Measurements from ENCODE around the gene HOXD4. TPM values are rescaled to one million over a fixed set of nuclear protein-coding genes. Genes with fewer than 3 reads are reported as not detected.

HOXD4 gene
- polyA plus RNA-seq, 1 donor from 2014 or later: not detected

DNA sequence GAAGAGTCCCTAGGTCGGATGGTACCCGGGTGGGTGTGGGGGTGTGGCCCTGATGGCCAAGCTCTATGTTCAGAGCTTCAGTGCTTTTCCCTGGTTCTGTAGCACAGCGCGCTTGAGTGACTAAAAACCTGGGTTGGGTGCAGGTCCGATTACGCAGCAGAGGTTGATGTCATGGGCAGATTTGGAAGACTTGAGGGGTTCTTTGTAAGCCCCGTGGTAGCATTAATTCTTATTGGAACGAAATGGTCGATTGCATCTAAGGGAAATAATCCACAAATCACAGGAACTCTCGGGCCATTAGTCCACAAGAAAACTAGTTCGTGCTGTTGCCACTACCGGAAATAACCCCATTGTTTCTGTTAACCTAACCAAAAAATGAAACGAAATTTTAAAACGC lies 12.8 kb upstream of the HOXD4 start:
- H3K36me3 Mint-ChIP-seq: peaks cover 4% of the 10 kb centered on the region
- peaks cover 62% of the 10 kb centered on the region for H3K27me3 Mint-ChIP-seq
- peak overlapping the region in 2 of 4 donors; percentile 17 to 27 for H3K4me3 Mint-ChIP-seq
- peaks cover 0 to 14% (median 5%) of the 10 kb centered on the region in 3 donors for H3K9me3 Mint-ChIP-seq
- H3K4me1 Mint-ChIP-seq: peaks cover 18 to 19% (median 18%) of the 10 kb centered on the region in 3 donors
- H3K27ac Mint-ChIP-seq: peak overlapping the region; percentile 20 to 88 (median 73)

DNA sequence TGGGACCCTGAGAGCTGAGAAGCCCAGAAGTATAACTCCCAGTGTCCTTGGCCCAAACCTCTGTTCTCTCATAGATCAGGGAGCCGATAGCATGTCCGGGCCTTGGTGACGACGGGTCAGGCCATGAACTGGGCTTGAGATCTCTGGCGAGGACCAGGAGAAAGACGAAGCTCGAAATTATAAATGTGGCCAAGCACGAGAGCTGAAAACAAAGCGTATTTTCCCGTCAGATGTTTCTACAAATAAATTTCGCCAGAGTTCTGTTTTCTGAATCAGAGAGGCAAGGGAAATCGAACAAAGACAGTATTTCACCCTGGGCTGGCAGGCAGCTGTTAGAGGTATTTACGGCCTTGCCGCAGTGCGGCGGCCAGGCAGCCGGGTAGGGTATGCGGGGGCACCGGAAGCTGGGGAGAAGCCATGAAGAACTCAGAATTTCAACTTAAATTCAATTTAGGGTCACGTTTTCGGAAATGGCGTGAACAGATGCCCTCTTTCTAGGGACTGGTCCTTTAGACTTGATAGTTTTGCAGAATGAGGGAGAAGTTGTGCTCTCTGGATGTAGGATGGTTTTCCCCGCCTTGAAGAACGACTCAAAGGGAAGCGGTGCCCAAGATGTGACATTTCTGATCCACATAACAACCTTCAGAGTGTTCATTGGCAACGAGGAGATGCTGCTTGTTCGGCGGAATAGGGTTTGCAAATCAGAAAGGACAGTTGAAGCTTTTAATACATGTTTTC lies 12.3 kb upstream of the HOXD4 start:
- H3K27me3 Mint-ChIP-seq: peaks cover 61% of the 10 kb centered on the region
- H3K27ac Mint-ChIP-seq: peak overlapping the region; percentile 20 to 85 (median 73)
- peaks cover 18 to 19% (median 18%) of the 10 kb centered on the region in 3 donors for H3K4me1 Mint-ChIP-seq
- peaks cover 6% of the 10 kb centered on the region for H3K36me3 Mint-ChIP-seq
- peak overlapping the region; percentile 17 to 87 (median 50) for H3K4me3 Mint-ChIP-seq
- H3K9me3 Mint-ChIP-seq: peaks cover 0 to 16% (median 5%) of the 10 kb centered on the region in 3 donors

DNA sequence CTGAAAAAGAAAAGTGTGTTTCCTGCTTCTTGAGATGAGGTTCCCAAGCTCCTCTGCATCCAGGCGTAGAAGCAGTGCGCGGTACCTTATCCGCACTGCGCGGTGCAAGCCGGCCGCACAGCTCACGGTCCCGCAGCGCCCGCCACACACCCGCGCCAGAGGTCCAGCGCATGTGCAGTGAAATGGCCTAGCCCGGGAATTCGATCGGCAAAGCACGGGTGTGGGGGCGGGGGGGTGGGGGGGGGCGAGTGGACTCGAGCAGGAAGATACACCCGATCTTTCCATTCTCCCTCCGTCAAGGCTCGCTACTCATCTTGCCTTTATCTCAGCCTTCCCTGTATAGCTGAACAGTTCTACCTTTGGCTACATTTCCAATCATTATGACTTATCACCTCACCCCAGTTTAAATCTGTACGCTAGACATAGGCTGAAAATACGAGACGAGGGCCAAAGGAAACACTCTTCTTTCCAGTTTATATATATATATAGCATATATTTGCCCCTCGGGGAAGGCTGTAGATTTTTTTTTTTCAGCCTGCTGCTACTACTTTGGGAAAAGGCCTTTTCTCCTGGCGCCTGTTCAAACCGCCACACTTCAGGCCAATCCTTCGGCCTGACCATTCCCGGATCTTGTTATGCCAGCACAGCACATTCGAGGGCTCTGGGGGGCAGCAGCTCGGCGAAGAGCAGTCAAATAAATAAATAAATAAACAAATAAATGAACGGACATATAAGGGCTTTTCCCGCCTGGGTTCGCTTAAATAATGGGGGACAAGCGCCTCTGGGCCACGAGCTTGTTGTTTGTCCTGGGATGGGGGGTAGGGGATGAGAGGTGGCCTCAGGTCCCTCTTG lies 11.5 kb upstream of the HOXD4 start:
- peaks cover 18 to 19% (median 18%) of the 10 kb centered on the region in 3 donors for H3K4me1 Mint-ChIP-seq
- peaks cover 0 to 17% (median 5%) of the 10 kb centered on the region in 3 donors for H3K9me3 Mint-ChIP-seq
- H3K36me3 Mint-ChIP-seq: peaks cover 7% of the 10 kb centered on the region
- peaks cover 59% of the 10 kb centered on the region for H3K27me3 Mint-ChIP-seq
- peak overlapping the region; percentile 30 to 87 (median 56) for H3K4me3 Mint-ChIP-seq
- H3K27ac Mint-ChIP-seq: peak overlapping the region; percentile 20 to 76 (median 73)

DNA sequence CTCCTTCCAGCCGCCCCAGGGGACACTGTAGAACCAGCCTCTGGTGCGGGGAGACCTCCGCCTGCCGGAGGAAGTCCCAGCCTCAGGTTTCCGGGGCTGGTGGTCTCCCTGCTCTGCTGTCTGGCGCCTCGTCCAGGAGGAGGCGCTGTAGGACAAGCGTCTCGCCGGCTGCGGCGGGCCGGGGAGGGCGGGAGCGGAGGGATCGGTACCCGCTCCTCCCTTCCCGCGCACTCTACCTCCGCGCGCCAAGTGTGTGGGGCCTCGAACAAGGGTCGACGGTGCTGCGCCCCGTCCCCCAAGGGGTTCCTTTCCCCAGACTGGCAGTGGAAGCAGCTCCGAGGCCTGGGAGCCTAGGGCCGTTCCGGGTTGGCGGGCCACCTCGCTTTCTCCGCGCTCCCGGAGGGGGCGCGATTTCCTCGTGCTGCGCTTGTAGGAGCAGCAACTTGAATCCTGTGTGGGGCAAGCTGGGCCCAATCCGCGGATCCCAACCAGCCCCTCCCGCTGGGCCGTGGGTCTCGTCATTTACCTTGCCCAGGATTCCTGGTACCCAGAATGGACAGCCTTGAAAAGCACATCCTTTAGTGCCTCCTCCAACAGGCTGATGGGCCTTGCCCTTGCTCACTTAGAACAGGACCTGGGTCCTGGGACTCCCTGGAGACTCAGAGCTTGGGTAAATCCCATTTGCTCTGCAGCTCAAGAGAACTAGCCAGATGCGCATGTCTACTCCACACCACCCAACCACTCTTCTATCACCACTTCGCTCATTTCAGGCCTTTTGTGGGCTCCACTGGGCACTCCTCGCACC lies 10.6 kb upstream of the HOXD4 start:
- H3K4me3 Mint-ChIP-seq: peak overlapping the region; percentile 48 to 84 (median 70)
- peak overlapping the region in 2 of 3 donors; percentile 16 to 76 for H3K27ac Mint-ChIP-seq
- peaks cover 0 to 17% (median 5%) of the 10 kb centered on the region in 3 donors for H3K9me3 Mint-ChIP-seq
- peaks cover 56% of the 10 kb centered on the region for H3K27me3 Mint-ChIP-seq
- H3K4me1 Mint-ChIP-seq: peaks cover 12 to 17% (median 16%) of the 10 kb centered on the region in 3 donors
- H3K36me3 Mint-ChIP-seq: peaks cover 7% of the 10 kb centered on the region

DNA sequence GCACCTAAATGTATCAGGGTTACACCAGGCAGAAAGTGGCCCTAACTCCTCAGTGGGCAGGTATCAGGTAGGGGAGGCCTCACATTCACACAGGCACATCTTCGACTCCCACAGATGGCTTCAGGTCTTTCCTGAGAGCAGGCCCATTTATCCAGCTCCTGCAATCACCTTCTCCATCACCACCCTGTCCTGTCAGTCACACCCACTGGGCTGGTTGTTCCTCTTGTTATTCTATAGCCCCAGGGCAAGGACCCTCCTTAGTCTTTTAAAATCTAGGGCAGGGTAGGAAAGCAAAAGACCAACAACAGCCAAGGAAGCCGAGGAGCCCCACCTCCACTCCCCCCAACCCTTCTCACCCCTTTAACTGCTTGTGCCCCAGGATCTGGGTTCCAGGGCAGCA lies 9.1 kb upstream of the HOXD4 start:
- Mint-ChIP-seq H3K27ac (peak overlapping the region in 1 of 3 donors; percentile 16), H3K36me3 (peaks cover 7% of the 10 kb centered on the region), H3K4me1 (peaks cover 12 to 13% (median 12%) of the 10 kb centered on the region in 3 donors), H3K4me3 (no peak overlapping the region), H3K27me3 (peaks cover 53% of the 10 kb centered on the region), H3K9me3 (peaks cover 0 to 14% (median 5%) of the 10 kb centered on the region in 3 donors)

DNA sequence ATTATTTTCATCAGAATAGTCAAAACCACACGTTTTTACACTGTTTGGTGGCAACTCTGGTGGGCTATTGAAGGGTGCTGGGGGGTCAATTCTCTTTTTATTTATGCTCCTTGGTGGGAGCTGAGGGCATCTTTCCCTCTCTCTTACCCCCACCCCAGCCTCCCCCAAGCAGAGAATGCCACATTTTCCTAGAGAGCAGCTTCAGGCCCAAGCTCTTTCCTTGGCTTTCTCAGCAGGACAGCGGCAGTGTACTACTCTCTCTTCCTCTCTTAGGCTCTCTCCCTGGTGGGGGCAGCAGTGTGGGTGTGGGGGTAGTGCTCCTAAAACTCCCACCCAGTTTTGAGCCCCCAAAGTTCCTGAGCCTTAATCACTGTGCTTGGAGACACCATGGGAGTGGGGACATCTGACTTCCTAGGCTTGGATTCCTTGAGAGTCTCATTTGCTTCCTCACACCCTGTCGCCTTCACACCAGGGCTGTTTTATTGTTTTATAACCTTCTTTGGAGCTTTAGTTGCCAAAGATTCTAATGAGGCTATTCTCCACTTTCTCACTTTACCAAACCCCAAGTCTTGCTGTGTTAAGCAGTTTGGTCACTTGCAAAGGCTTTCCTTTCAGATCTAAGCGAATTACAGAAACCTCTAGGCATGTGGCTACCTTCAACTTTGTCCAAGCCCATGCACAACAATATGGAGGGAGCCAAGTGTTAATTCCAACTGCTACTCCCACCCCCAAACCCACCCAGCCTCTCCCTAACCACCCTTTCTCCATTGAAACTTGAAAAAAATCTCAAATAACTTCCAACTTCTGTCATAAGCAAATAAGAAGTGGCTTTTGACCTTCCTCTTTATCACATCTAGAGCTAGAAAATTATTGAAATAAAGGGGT lies 6.0 kb upstream of the HOXD4 start:
- no peak overlapping the region for H3K4me3 Mint-ChIP-seq
- peaks cover 0 to 7% (median 0%) of the 10 kb centered on the region in 3 donors for H3K9me3 Mint-ChIP-seq
- peaks cover 6% of the 10 kb centered on the region for H3K36me3 Mint-ChIP-seq
- H3K27me3 Mint-ChIP-seq: peaks cover 58% of the 10 kb centered on the region
- peaks cover 0 to 7% (median 6%) of the 10 kb centered on the region in 3 donors for H3K4me1 Mint-ChIP-seq
- H3K27ac Mint-ChIP-seq: no peak overlapping the region

DNA sequence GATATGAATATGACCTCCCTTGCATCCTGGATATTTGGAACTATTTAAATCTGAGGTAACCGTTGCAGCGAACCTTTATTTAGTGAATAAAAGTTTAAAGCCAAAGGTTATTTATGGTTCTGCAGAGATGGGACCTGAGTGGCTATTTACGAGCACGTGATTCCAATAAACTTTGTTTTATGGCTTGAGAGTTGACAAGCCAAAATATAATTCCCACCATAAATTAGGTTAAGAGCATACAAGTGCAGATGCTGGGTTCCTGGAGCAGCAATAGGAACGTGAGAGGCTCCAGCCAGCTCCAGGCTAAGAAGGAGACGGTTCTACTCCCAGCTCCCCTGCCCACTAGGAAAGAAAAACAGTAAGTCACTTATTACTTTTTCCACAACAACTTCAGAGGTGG lies 5.2 kb upstream of the HOXD4 start:
- Mint-ChIP-seq H3K27me3 (peaks cover 63% of the 10 kb centered on the region), H3K9me3 (peaks cover 0 to 7% (median 0%) of the 10 kb centered on the region in 3 donors), H3K27ac (peak overlapping the region in 1 of 3 donors; percentile 76), H3K36me3 (peaks cover 5% of the 10 kb centered on the region), H3K4me1 (peaks cover 0 to 4% (median 4%) of the 10 kb centered on the region in 3 donors), H3K4me3 (no peak overlapping the region)

DNA sequence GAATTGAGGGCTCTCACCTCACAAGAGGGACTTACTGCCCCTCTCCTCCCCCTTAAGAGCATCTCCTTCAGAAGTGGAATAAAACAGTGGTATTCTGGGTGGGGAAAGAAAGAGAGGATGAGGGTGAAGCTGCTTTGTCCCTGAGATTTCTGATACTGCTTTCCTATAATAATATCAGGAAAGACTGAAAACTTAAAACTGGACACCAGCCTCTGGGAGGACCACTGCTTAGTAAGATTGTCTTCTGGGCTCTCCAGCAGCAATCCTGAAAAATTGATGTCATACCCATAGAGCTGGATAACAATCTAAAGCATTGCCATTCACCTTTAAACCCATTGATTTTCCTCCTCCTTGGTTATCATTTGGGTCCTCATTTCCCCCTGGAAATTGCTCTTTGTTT lies 4.7 kb upstream of the HOXD4 start:
- H3K27ac Mint-ChIP-seq: peak overlapping the region in 2 of 3 donors; percentile 16 to 76
- peaks cover 3% of the 10 kb centered on the region for H3K36me3 Mint-ChIP-seq
- H3K4me3 Mint-ChIP-seq: no peak overlapping the region
- H3K9me3 Mint-ChIP-seq: peaks cover 0 to 5% (median 0%) of the 10 kb centered on the region in 3 donors
- peaks cover 0 to 2% (median 0%) of the 10 kb centered on the region in 3 donors for H3K4me1 Mint-ChIP-seq
- H3K27me3 Mint-ChIP-seq: peaks cover 64% of the 10 kb centered on the region

DNA sequence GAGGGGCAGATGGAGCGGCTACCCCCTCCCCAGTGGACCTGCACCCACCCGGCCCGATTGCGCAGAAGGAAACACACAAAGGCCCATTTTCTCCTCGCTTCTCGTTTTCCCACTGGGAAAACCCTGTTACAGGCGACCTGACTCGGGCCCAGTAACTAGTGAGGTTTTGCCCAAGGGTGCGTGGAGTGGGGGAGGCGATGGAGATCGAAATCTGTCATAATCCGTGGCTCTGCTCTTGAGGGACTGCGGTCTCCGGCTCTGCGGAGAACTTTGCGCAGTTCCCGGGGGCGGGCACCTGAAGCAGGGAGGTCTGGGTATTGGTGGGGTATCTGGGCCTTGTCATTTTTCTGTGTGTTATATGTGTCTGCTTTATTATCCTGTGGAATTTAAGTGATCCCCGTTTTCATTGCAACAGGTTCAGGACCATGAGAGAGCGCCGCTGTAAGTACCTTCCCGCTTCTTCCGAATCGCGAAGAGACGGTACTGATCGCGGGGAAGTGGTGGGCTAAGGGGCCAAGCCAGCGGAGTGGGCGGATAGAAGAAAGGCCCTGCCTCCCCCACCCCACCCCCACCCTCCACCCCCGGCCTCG lies 4.0 kb upstream of the HOXD4 start:
- Mint-ChIP-seq H3K36me3 (peaks cover 3% of the 10 kb centered on the region), H3K27me3 (peaks cover 65% of the 10 kb centered on the region), H3K4me1 (peaks cover 0 to 2% (median 0%) of the 10 kb centered on the region in 3 donors), H3K4me3 (no peak overlapping the region), H3K27ac (peak overlapping the region in 1 of 3 donors; percentile 16), H3K9me3 (peaks cover 0 to 3% (median 0%) of the 10 kb centered on the region in 3 donors)

DNA sequence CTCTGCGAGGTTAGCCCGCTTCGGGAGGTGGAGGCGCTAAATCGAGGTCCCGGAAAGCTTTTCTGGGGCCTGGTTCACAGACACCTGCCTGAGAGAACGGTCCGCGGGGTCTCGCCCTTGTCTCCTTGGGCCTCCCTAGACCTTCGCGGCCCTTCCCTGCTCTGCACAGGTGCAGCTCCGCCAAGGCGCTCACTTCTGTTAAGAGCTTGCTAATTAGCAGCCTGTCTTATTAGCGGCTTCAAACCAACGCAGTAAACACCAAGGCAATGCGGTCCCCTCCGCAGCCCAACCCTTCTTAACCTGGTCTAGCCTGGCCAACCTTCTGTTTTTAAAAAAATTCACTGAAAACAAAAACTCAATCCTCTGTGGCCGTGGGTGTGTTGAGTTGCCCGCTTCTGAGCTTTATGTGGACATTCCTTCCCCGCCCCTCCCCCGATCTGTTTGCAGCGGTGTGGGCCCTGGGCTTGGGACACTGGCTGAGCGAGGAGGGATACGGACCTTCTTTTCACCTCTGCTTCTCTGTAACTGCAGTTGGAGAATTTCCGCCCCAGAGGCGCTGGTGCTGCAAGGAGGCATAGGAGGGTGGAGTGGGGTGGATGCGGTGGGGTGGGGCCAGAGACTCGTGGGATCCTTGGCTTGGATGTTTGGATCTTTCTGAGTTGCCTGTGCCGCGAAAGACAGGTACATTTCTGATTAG lies 3.4 kb upstream of the HOXD4 start:
- H3K27ac Mint-ChIP-seq: no peak overlapping the region
- H3K4me3 Mint-ChIP-seq: no peak overlapping the region

DNA sequence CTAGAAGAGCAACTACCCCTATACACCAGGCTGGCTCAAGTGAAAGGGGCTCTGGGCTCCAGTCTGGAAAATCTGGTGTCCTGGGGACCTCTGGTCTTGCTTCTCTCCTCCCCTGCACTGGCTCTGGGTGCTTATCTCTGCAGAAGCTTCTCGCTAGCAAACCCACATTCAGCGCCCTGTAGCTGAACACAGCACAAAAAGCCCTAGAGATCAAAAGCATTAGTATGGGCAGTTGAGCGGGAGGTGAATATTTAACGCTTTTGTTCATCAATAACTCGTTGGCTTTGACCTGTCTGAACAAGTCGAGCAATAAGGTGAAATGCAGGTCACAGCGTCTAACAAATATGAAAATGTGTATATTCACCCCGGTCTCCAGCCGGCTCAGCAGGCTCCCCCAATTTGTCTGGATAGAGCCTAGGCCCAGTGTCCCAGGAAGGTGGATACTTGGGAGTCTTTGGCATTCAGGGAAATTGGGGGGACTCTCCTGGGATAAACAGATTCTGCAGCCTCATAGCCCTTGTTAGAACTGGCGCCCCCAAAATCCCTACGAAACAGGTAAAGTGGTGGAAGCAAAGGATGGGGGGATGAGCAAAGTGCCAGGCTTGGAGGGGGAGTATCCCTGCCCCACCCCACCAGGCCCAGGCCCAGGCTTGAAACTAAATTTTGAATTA lies 2.5 kb upstream of the HOXD4 start:
- H3K9me3 Mint-ChIP-seq: peaks cover 0 to 3% (median 0%) of the 10 kb centered on the region in 3 donors
- peak overlapping the region in 1 of 4 donors; percentile 51 for H3K4me3 Mint-ChIP-seq
- peaks cover 66% of the 10 kb centered on the region for H3K27me3 Mint-ChIP-seq
- H3K27ac Mint-ChIP-seq: no peak overlapping the region
- H3K36me3 Mint-ChIP-seq: peaks cover 3% of the 10 kb centered on the region
- H3K4me1 Mint-ChIP-seq: peaks cover 0 to 2% (median 0%) of the 10 kb centered on the region in 3 donors

More for the DNA sequence above, 3.4 kb upstream of the HOXD4 start:
- Mint-ChIP-seq H3K27me3 (peaks cover 70% of the 10 kb centered on the region), H3K36me3 (peaks cover 3% of the 10 kb centered on the region), H3K4me1 (peaks cover 0 to 2% (median 0%) of the 10 kb centered on the region in 3 donors), H3K9me3 (peaks cover 0 to 3% (median 0%) of the 10 kb centered on the region in 3 donors)

DNA sequence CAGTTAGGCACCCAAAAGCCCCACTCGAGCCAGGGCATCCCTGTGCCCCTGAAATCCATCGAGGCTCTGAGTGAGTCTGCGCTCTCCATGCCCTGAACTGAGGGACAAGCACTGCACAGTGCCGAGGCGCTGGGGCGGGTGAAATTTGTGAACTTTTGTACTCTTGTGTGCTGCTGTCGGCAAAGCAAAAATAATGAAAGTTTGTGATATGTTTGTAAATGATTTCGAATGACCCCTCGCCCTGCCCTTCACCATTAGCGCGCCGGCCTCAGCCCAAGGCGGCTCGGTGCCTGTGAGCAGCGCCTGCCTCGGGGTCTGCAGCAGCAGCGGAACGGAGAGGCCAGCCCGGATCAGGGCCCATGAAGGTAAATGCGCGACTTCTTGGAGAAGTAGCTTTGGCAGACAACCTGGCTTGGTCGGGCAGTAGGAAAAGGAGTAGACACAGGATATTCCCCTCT lies 1.8 kb upstream of the HOXD4 start:
- peaks cover 65% of the 10 kb centered on the region for H3K27me3 Mint-ChIP-seq
- H3K27ac Mint-ChIP-seq: no peak overlapping the region
- peaks cover 0 to 2% (median 0%) of the 10 kb centered on the region in 3 donors for H3K4me1 Mint-ChIP-seq
- peak overlapping the region in 1 of 4 donors; percentile 35 for H3K4me3 Mint-ChIP-seq
- no peaks in the 10 kb centered on the region for H3K9me3 Mint-ChIP-seq
- no peaks in the 10 kb centered on the region for H3K36me3 Mint-ChIP-seq

All from IgD-negative memory B cell (primary cell).